Fibroblast of the aortic adventitia (primary cell): ENCODE data around the gene DLAT. TPM values are rescaled to one million over a fixed set of nuclear protein-coding genes. Genes with fewer than 3 reads are reported as not detected.
A peak's percentile ranks its signal among the peaks of the same experiment; 100 is the strongest.
"Not testable (repeated sequence)": the region's sequence is repeated elsewhere in the genome, so short reads cannot be mapped to it uniquely, and the experiment has no call there.

ENCODE experiments used
- DNase-seq: peaks from one replicate; pipeline ENCODE4 v3.0.0-alpha.2; 2010; ENCODE audit warnings: low read depth
- H3K4me3 ChIP-seq: 2 replicates; pipeline ENCODE4 v1.5.1; 2011; ENCODE audit warnings: low read depth, mild to moderate bottlenecking, control low read depth, low read length, moderate library complexity
- CTCF ChIP-seq: IDR thresholded peaks from 2 replicates; pipeline ENCODE4 v1.5.1; 2011; ENCODE audit warnings: mild to moderate bottlenecking, low read length, control low read depth, inconsistent platforms; ENCODE audit not compliant: insufficient read depth
- total RNA-seq: library from RNA; depleted of rRNA; stranded (reverse); fragments of >200 nt; gene quantifications from 2 replicates; pipeline ENCODE4 v1.2.3, GENCODE V29; 2012; ENCODE audit warnings: low replicate concordance

Gene DLAT
- total RNA-seq, 1 donor: 35.0 TPM

- no peak for TF ChIP-seq CTCF
- no peak for DNase-seq
- no peak overlapping the region for H3K4me3 ChIP-seq
These were observed 22.6 kb upstream of the DLAT start for GRCh38 chr11:112002491-112003216.

GRCh38 chr11:112004389-112004788, 20.8 kb upstream of the DLAT start:
- DNase-seq: no peak
- H3K4me3 ChIP-seq: no peak overlapping the region
- TF ChIP-seq CTCF: peak; percentile 42

GRCh38 chr11:112005422-112006094, 19.6 kb upstream of the DLAT start:
- no peak overlapping the region for H3K4me3 ChIP-seq
- no peak for TF ChIP-seq CTCF
- no peak for DNase-seq

- H3K4me3 ChIP-seq, DNase-seq: not testable (repeated sequence)
These were observed 19.1 kb upstream of the DLAT start for GRCh38 chr11:112006095-112006441.

GRCh38 chr11:112011451-112011850, 13.8 kb upstream of the DLAT start:
- not testable (repeated sequence) for DNase-seq, H3K4me3 ChIP-seq

GRCh38 chr11:112012874-112013273, 12.3 kb upstream of the DLAT start:
- no peak for TF ChIP-seq CTCF
- no peak overlapping the region for H3K4me3 ChIP-seq
- DNase-seq: peak; percentile 48

- TF ChIP-seq CTCF: no peak
- DNase-seq: no peak
- no peak overlapping the region for H3K4me3 ChIP-seq
These were observed 11.6 kb upstream of the DLAT start for GRCh38 chr11:112013497-112014164.
